HG02870 (cell line): ENCODE data around the gene ZNF865.

Experiments used
- ATAC-seq: cut with Tn5 transposase; IDR thresholded peaks from one replicate; pipeline ENCODE4 v1.9.1; 2021; ENCODE audit warnings: mild to moderate bottlenecking, moderate library complexity; ENCODE audit not compliant: unreplicated experiment

ZNF865 gene

GRCh38 chr19:55586976-55587668, 18.3 kb upstream of the ZNF865 start:
- peak; percentile 78 for ATAC-seq

DNA sequence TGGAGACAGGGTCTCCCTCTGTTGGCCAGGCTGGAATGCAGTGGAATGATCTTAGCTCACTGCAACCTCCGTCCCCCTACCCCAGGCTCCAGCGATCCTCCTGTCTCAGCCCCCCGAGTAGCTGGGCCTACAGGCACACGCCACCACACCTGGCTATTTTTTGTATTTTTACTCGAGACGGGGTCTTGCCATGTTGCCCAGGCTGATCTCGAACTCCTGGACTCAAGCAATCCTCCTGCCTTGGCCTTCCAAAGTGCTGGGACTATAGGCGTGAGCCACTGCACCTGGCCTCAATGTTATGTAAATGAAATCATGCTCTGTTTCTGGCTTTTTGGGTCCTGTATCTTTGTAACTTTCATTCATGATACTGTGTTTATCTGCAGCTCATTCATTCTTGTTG, 16.7 kb upstream of the ZNF865 start:
- ATAC-seq, result no peak

- no peak for ATAC-seq
Observed at GRCh38 chr19:55590109-55590508, 15.3 kb upstream of the ZNF865 start.

DNA sequence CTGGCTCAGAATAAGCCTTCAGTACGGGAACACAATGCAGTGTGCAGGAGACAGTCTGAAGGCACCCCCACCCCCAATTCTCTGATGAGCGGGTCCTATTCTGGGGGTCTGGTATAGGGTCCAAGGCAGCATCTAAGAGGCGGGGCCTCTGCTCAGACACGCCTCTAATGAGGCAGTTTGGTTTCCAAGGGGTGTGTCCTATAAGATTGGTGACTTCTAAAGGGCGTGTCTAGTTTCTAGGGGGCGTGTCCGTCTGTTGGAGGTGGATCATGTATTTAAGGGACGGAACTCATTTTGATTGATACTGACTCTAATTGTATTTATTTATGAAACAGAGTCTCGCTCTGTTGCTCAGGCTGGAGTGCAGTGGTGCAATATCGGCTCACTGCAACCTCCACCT, 14.8 kb upstream of the ZNF865 start:
- ATAC-seq, result no peak

- no peak for ATAC-seq
Observed at GRCh38 chr19:55591555-55591954, 13.9 kb upstream of the ZNF865 start.

GRCh38 chr19:55592391-55593090, 12.9 kb upstream of the ZNF865 start:
- no peak for ATAC-seq

- no peak for ATAC-seq
Observed at GRCh38 chr19:55593096-55593772, 12.2 kb upstream of the ZNF865 start.

GRCh38 chr19:55594996-55595545, 10.4 kb upstream of the ZNF865 start:
- no peak for ATAC-seq

DNA sequence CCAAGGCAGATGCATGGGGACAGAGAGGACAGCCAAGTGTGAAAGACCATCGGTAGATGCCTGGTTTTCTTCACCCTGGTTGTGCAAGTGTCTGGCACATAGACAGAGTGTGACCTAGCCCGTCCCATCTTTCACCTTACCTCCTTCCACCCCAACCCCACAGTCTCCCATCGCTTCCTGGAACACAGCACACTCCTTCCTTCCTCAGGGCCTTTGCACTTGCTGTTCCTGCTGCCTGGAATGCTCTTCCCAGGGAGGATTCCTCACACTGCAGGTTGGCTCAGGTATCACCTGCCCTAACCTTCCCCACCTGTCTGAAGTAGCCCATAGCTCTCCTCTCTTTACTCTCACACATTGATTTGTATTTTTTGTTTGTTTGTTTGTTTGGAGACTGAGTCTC, 9.1 kb upstream of the ZNF865 start:
- no peak for ATAC-seq

GRCh38 chr19:55597501-55597921, 7.9 kb upstream of the ZNF865 start:
- no peak for ATAC-seq

DNA sequence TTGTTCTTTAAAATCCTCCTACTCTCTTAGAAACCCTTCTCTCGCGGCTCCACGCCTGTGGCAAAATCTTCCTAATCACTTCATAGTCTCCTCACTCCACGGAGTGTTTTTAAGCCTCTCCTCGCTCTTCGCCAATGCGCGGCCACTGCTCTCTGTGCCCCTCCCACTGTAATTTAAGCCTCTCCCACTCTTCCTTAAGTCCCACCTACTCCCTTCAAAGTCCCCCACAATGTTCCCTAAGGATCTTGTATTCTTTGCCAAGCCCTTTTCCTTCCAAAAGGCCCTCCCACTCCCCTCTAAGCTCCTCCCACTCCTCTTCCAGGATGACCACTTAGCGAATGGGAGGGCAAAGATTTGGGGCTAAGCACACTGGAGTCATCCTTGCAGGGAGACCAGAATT, 7.4 kb upstream of the ZNF865 start:
- no peak for ATAC-seq

DNA sequence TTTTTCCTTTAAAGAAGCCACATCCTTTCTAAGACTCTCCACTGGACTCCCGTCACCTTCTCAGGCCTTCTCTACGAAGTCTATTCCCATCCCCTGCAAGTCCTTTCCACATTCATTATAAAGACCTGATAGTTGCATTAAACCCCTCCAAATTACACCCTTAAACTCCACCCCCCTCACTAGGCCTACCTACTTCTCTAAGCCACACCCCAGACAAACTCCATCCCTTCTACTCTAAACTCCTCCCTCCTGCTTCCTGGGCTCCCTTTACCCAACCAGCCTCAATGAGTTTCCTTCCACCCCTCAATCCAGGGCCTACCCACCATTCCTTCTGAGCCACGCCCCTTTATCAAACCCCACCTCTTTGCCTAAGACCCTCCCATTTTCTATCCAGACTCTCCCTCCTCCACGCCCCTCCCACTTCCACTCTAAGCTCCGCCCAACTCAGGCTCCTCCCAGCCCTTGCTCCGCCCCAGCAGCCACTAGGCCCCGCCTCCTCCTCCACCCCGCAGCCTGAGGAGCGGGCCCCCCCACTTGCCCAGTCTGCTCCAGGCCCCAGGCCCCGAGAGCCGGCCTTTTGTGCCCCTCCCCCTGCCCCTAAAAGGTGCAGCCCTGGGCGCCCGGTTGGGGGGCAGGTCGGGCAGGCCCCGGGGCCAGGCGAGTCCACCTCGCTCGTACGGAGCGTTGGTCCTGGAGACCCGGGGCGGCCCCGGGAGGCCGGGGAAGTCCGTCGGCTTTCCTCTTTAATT, 6.6 kb upstream of the ZNF865 start:
- ATAC-seq, result peak; percentile 49

- peak; percentile 52 for ATAC-seq
Observed at GRCh38 chr19:55599468-55599841, 6.0 kb upstream of the ZNF865 start, which contains the start of gene FIZ1. Gene FIZ1, minus strand, starts transcription at chr19:55599517. Its CDS starts 1,652 bp downstream, at chr19:55597865.

- peak; percentile 32 for ATAC-seq
Observed at GRCh38 chr19:55599842-55600661, 5.4 kb upstream of the ZNF865 start, which contains the start of gene ZNF524. Gene ZNF524, plus strand, starts transcription at chr19:55600288. Its CDS starts 1,825 bp downstream, at chr19:55602113.

DNA sequence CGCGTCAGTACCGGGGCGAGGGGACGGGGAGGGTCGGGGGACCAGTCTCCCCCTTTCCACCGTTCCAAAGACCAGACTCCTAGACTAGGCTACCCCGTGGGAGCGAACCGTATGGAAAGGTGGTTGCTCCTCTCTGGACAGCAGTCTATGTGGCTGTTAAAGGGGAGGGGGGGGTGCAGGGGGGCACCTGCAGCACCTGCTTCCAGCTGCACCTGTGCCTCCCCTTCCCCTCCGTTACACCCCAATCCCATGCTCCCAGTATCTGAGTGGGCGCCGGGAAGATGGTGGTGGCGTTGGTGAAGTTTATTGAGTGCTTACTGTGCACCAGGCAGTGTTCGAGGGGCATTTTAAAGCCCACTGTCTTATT, 4.8 kb upstream of the ZNF865 start:
- ATAC-seq, result no peak

GRCh38 chr19:55601084-55601483, 4.4 kb upstream of the ZNF865 start:
- no peak for ATAC-seq

GRCh38 chr19:55602104-55603001, 3.1 kb upstream of the ZNF865 start:
- no peak for ATAC-seq

DNA sequence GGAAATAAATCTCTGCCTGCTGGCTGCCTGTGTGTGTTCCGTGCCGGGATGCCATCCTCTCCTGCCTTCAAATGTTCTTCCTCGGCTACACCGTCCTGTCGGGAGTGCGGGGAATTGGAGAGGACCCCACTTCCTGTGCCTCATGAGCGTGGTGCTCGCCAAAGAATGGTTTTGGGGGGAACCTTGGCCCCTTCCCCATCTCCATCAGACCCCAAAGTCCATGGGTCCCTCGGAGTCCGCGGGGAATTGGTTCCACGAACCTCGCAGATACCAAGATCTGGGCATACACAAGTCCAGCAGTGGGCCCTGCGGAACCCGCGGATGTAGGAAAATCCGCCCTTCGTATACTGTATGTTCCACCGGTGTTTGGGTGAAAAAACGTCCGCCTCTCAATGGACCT, 2.3 kb upstream of the ZNF865 start:
- no peak for ATAC-seq
